Endothelial cell of umbilical vein (primary cell): ENCODE data around the gene MYL3. TPM values are rescaled to one million over a fixed set of nuclear protein-coding genes. Genes with fewer than 3 reads are reported as not detected.

Source experiments
- BruUV-seq: library from RNA; stranded (reverse); fragments of 400-500 nt; replicated peaks from 2 replicates; lab custom pipeline; 2021; lab: Mats Ljungman, UMichigan
- CTCF ChIA-PET: fragments of 300-600, 350-600 bp; sonication (Branson Sonifier 250); formaldehyde crosslinking; loops from one replicate; lab custom pipeline; 2021; ENCODE audit warnings: antibody characterized with exemption, inconsistent platforms; lab: Charles Lee
- POLR2A ChIA-PET: fragments of 300-600, 350-600 bp; sonication (Branson Sonifier 250); formaldehyde crosslinking; loops from one replicate; lab custom pipeline; 2021; ENCODE audit warnings: antibody characterized with exemption, inconsistent platforms; lab: Charles Lee
- DNase-seq: peaks from one replicate; pipeline ENCODE4 v3.0.0-alpha.2; 2011; ENCODE audit warnings: low read depth, low spot score
- FAIRE-seq: peaks from 2 replicates; lab custom pipeline; 2011; peaks lifted over from hg19 to GRCh38; lab: Jason Lieb, UNC
- H2AFZ ChIP-seq: 2 replicates; pipeline ENCODE4 v1.6.0; 2012; ENCODE audit warnings: low read depth, low read length, control low read depth, inconsistent platforms
- H3K27ac ChIP-seq: 2 replicates; pipeline ENCODE4 v1.5.1; 2011; ENCODE audit warnings: low read depth, mild to moderate bottlenecking, control low read depth, low read length, moderate library complexity; ENCODE audit not compliant: insufficient read depth
- H3K27me3 ChIP-seq, 2 experiments: 2 replicates each; pipeline versions ENCODE4 v1.6.0 to v1.6.1; 2011; ENCODE audit warnings: low read length in 2 of 2, mixed read lengths in 1 of 2; ENCODE audit not compliant: control insufficient read depth in 2 of 2, insufficient read depth in 2 of 2
- H3K36me3 ChIP-seq, 2 experiments: 2 replicates in 1 of 2; 3 replicates in 1 of 2; pipeline ENCODE4 v1.5.1; 2011; ENCODE audit warnings: low read length in 2 of 2, mild to moderate bottlenecking in 1 of 2, moderate library complexity in 1 of 2; ENCODE audit not compliant: control insufficient read depth in 2 of 2, insufficient read depth in 2 of 2; ENCODE audit errors: extremely low read depth in 1 of 2
- H3K4me1 ChIP-seq: 3 replicates; pipeline ENCODE4 v1.5.1; 2011; ENCODE audit warnings: mild to moderate bottlenecking, low read length; ENCODE audit not compliant: control insufficient read depth, insufficient read depth; ENCODE audit errors: extremely low read depth
- H3K4me2 ChIP-seq: 2 replicates; pipeline ENCODE4 v1.6.1; 2011; ENCODE audit warnings: low read length, control low read depth, mixed read lengths; ENCODE audit not compliant: insufficient read depth
- H3K4me3 ChIP-seq, 3 experiments: fragments of 200-600 bp in 1 of 3; sonication (generic), shearing (Covaris generic) in 1 of 3; replicated peaks in 1 of 3; 2 replicates each; pipeline ENCODE4 v1.5.1; 2011 to 2016; ENCODE audit warnings: control low read depth in 3 of 3, low read length in 3 of 3, mild to moderate bottlenecking in 2 of 3, inconsistent platforms in 1 of 3, low read depth in 1 of 3, moderate library complexity in 1 of 3; ENCODE audit not compliant: insufficient read depth in 1 of 3
- H3K79me2 ChIP-seq: 2 replicates; pipeline ENCODE4 v1.6.0; 2012; ENCODE audit warnings: low read length, inconsistent platforms; ENCODE audit not compliant: control insufficient read depth, insufficient read depth
- H3K9ac ChIP-seq: replicated peaks from 2 replicates; pipeline ENCODE3; 2011; ENCODE audit warnings: low read length, control low read depth; ENCODE audit not compliant: insufficient read depth; ENCODE audit errors: extremely low read depth
- H3K9me1 ChIP-seq: replicated peaks from 3 replicates; pipeline ENCODE4 v1.6.0; 2011; ENCODE audit warnings: mild to moderate bottlenecking, low read length; ENCODE audit not compliant: control insufficient read depth, insufficient read depth; ENCODE audit errors: extremely low read depth
- H3K9me3 ChIP-seq: replicated peaks from 2 replicates; pipeline ENCODE4 v1.5.1; 2012; ENCODE audit warnings: low read length, inconsistent platforms; ENCODE audit not compliant: control insufficient read depth, insufficient read depth
- H4K20me1 ChIP-seq: replicated peaks from 2 replicates; pipeline ENCODE3; 2011; ENCODE audit warnings: mild to moderate bottlenecking, low read length; ENCODE audit not compliant: control insufficient read depth, insufficient read depth; ENCODE audit errors: extremely low read depth
- EZH2 ChIP-seq: IDR thresholded peaks from 2 replicates; pipeline ENCODE4 v1.6.1; 2012; ENCODE audit warnings: borderline replicate concordance, low read depth, mild to moderate bottlenecking, moderate library complexity, low read length, inconsistent platforms; ENCODE audit not compliant: severe bottlenecking
- FOS ChIP-seq: IDR thresholded peaks from 2 replicates; pipeline ENCODE4 v1.6.1; 2011; ENCODE audit warnings: mild to moderate bottlenecking, low read length, moderate library complexity, borderline replicate concordance; ENCODE audit not compliant: insufficient read depth
- JUN ChIP-seq: IDR thresholded peaks from 2 replicates; pipeline ENCODE4 v1.6.1; 2011; ENCODE audit warnings: borderline replicate concordance, low read depth; ENCODE audit not compliant: insufficient read length, insufficient read depth
- POLR2A ChIP-seq: IDR thresholded peaks from 2 replicates; pipeline ENCODE4 v1.6.1; 2012; ENCODE audit warnings: low read depth, mild to moderate bottlenecking, control low read depth, low read length
- POLR2AphosphoS5 ChIP-seq: IDR thresholded peaks from 2 replicates; pipeline ENCODE4 v1.6.1; 2012; ENCODE audit warnings: low read depth, mild to moderate bottlenecking, control low read depth, low read length, moderate library complexity; ENCODE audit not compliant: insufficient read depth
- dilution Hi-C: fragments of 300-500 bp; cut with MboI; formaldehyde crosslinking; loops from one replicate; pipeline ENCODE4 v1.15.0; 2019; ENCODE audit warnings: low sequenced_read_pairs; ENCODE audit not compliant: extremely low pct_ligation_motif_present
- intact Hi-C: fragments of 100-400 bp; cut with micrococcal nuclease; formaldehyde crosslinking; loops from one replicate; pipeline ENCODE4 v1.10.0; 2022
- polyA plus RNA-seq, 4 experiments: library from polyadenylated mRNA; depleted of rRNA in 3 of 4; stranded (reverse) in 3 of 4; unstranded in 1 of 4; fragments of >200 nt; gene quantifications; 2 replicates each; pipeline versions ENCODE4 v1.2.1 to v1.2.3, GENCODE V29; 2011 to 2012; ENCODE audit warnings: missing spikeins in 1 of 4
- total RNA-seq: library from RNA; stranded (reverse); gene quantifications from 2 replicates; pipeline ENCODE4 v1.2.3, GENCODE V29; 2021
- TF ChIP-seq, protein P1 (sequence below), 2 donors: IDR thresholded peaks; 1 replicate in 1 of 2; 2 replicates in 1 of 2; pipeline ENCODE4 v1.5.1; 2011; ENCODE audit warnings: low read length in 2 of 2, mild to moderate bottlenecking in 2 of 2, moderate library complexity in 2 of 2, control low read depth in 1 of 2, inconsistent platforms in 1 of 2, low read depth in 1 of 2; ENCODE audit not compliant: insufficient read depth in 1 of 2; ENCODE audit errors: extremely low read depth in 1 of 2
- TF ChIP-seq, protein P2 (sequence below): IDR thresholded peaks from 2 replicates; pipeline ENCODE4 v1.6.1; 2011; ENCODE audit not compliant: insufficient read depth, insufficient read length

The MYL3 gene
- total and polyA plus RNA-seq, 2 donors (not counting 3 experiments of a cell fraction or from before 2014, with no cell fraction given) = not detected

DNA sequence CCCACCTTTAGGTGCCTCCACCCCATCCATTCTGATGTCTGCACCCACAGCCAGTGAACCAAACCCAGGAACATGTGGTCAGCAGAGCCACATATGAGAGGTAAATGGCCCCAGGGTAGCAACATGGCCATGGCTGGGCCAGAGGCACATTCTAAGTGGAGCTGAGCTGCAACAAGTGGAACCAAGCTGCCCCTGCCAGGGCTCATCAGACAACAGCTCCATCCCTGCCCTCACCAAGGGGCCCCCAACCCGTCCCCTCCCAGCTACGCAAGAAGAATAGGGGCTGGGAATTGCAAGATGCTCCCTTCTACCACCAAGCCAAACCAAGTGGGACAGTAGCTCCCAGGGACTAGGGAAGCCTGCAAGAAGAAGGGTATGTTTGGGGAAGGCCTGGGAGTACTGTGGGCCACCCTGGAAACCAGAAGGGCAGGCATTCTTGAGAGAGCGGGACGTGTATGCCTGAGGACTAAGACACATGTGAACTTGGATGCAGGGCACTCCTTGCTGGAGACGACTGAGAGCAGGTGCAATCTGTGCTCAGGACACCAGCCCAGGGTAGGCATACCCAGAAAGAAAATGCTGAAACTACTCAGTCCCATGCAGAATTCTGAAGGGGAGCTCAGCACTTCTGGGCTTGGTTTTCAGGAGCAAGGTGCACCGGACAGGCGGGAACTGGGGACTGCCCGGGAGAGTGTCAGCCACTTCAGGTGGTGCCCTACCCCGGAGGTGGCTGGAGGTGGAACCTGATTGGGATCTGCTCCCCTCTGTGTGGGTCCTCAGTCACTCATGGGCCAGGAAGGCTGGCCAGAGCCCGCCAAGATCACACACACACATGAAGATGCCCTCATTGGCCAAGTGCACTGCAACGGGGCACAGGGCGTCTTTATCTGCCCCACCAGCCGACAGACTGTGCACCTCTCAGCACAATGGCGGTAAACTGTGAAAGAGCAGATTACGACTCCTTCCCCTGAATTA, 9.5 kb downstream of the MYL3 start:
- no peaks in the 10 kb centered on the region for H3K79me2 ChIP-seq
- no TSS peak for BruUV-seq
- no peak for FAIRE-seq
- H3K4me3 ChIP-seq = no peak overlapping the region
- H3K9ac ChIP-seq = no peak overlapping the region
- H2AFZ ChIP-seq = no peak overlapping the region
- no peak for DNase-seq
- H4K20me1 ChIP-seq = no peaks in the 10 kb centered on the region
- ChIA-PET POLR2A (no interaction called here), CTCF (interaction anchor here (0.9 to 1.3 kb wide), 2 partner anchors 8 to 148 kb away, joined by 3 to 4 read pairs; no protein-coding TSS in a partner anchor)
- dilution Hi-C loops (no loop called here), intact Hi-C loops (no loop called here)
- H3K9me3 ChIP-seq = no peaks in the 10 kb centered on the region
- H3K4me1 ChIP-seq = no peaks in the 10 kb centered on the region
- H3K27ac ChIP-seq = no peak overlapping the region
- H3K9me1 ChIP-seq = no peaks in the 10 kb centered on the region
- H3K36me3 ChIP-seq = no peaks in the 10 kb centered on the region
- H3K27me3 ChIP-seq = peaks cover 0 to 5% of the 10 kb centered on the region in 2 experiments
- H3K4me2 ChIP-seq = no peak overlapping the region
- TF ChIP-seq POLR2A = no peak
- TF ChIP-seq, protein P1, sequence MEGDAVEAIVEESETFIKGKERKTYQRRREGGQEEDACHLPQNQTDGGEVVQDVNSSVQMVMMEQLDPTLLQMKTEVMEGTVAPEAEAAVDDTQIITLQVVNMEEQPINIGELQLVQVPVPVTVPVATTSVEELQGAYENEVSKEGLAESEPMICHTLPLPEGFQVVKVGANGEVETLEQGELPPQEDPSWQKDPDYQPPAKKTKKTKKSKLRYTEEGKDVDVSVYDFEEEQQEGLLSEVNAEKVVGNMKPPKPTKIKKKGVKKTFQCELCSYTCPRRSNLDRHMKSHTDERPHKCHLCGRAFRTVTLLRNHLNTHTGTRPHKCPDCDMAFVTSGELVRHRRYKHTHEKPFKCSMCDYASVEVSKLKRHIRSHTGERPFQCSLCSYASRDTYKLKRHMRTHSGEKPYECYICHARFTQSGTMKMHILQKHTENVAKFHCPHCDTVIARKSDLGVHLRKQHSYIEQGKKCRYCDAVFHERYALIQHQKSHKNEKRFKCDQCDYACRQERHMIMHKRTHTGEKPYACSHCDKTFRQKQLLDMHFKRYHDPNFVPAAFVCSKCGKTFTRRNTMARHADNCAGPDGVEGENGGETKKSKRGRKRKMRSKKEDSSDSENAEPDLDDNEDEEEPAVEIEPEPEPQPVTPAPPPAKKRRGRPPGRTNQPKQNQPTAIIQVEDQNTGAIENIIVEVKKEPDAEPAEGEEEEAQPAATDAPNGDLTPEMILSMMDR (IDR thresholded peaks at IDR 0.05; ENCODE audit: extremely low read depth in 1 of 2, insufficient read depth in 1 of 2, low read depth in 1 of 2, low read length in 2 of 2) = no peak
- no peak for TF ChIP-seq POLR2AphosphoS5
- no peak for TF ChIP-seq EZH2
- no peak for TF ChIP-seq JUN
- TF ChIP-seq FOS = no peak
- TF ChIP-seq, protein P2, sequence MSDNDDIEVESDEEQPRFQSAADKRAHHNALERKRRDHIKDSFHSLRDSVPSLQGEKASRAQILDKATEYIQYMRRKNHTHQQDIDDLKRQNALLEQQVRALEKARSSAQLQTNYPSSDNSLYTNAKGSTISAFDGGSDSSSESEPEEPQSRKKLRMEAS = no peak
